Measurements from ENCODE around the gene SNAPC5. TPM values are rescaled to one million over a fixed set of nuclear protein-coding genes. Genes with fewer than 3 reads are reported as not detected.

SNAPC5 gene
- total and polyA plus RNA-seq, 2 of the 4 experiments (the other 2 are of a cell fraction), result 25.9 to 26.3 TPM

GRCh38 chr15:66497502-66498455 lies at the start of gene SNAPC5 (continued):
- TF ChIP-seq RCOR1 (IDR thresholded peaks at IDR 0.05; ENCODE audit: insufficient replicate concordance, low read length), result no peak
- no peak for TF ChIP-seq ELK1 (IDR thresholded peaks at IDR 0.05; ENCODE audit: borderline replicate concordance, low read depth, low read length)
- peak; percentile 71 for TF ChIP-seq POLR2A (IDR thresholded peaks at IDR 0.05; ENCODE audit: low read depth, low read length)
- TF ChIP-seq SMC3 (IDR thresholded peaks at IDR 0.05; ENCODE audit: low read depth, low read length), result peak; percentile 52; the same call in 1 of the 2 replicates

All from IMR-90 (cell line).